ENCODE data around the gene PDE11A. TPM values are rescaled to one million over a fixed set of nuclear protein-coding genes. Genes with fewer than 3 reads are reported as not detected.

Gene PDE11A
- total RNA-seq, 1 experiment from 2014 or later = 1.4 TPM

DNA sequence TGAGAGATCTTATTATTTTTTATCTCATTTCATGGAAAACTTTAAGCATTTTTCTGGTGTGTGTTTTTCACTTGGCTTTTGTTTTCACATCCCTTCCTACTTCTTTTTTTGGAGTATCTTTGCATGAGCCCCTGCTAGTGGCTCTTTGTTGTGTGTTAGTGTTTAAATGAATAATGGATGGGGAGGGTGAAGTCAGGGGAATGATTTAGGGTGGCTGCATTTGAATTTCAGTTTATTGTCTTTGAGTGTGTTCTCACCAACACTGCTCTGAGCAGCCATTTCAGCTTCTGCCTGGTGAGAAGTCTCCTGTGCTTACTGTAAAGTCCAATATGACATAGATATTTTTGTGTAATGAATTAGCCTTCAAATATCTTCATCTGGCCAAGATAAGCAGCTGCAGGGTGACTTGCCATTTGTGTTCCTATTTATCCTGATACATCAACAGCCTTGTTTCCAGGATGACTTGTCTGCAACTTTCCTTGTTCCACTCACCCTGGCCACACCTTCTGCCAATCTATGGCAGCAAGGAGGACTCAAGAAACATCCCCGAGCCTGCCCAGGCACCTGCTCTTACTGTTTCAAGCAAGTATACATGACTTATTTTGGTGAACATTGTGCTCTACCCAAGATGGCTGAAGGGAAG, 182.6 kb downstream of the PDE11A start:
- H3K27me3 Mint-ChIP-seq (ENCODE audit: unreplicated experiment) = peaks cover 5% of the 10 kb centered on the region
- DNase-seq = no peak
- CTCF ChIA-PET = no interaction called here
- TF ChIP-seq, protein P1, sequence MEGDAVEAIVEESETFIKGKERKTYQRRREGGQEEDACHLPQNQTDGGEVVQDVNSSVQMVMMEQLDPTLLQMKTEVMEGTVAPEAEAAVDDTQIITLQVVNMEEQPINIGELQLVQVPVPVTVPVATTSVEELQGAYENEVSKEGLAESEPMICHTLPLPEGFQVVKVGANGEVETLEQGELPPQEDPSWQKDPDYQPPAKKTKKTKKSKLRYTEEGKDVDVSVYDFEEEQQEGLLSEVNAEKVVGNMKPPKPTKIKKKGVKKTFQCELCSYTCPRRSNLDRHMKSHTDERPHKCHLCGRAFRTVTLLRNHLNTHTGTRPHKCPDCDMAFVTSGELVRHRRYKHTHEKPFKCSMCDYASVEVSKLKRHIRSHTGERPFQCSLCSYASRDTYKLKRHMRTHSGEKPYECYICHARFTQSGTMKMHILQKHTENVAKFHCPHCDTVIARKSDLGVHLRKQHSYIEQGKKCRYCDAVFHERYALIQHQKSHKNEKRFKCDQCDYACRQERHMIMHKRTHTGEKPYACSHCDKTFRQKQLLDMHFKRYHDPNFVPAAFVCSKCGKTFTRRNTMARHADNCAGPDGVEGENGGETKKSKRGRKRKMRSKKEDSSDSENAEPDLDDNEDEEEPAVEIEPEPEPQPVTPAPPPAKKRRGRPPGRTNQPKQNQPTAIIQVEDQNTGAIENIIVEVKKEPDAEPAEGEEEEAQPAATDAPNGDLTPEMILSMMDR (IDR thresholded peaks at IDR 0.05; ENCODE audit: unreplicated experiment) = no peak
- no peaks in the 10 kb centered on the region for H3K36me3 Mint-ChIP-seq (ENCODE audit: insufficient read depth, unreplicated experiment)
- H3K9me3 Mint-ChIP-seq (ENCODE audit: low read depth, unreplicated experiment) = no peaks in the 10 kb centered on the region
- no peak overlapping the region for H3K4me3 Mint-ChIP-seq (ENCODE audit: low read depth, unreplicated experiment)
- peaks cover 15% of the 10 kb centered on the region for H3K4me1 Mint-ChIP-seq (ENCODE audit: low read depth, unreplicated experiment)
- intact Hi-C loops (cut with micrococcal nuclease; ENCODE audit: unreplicated experiment) = no loop called here
- H3K27ac Mint-ChIP-seq (ENCODE audit: unreplicated experiment) = no peak overlapping the region
- no TSS peak for BruUV-seq (replicated peaks)

DNA sequence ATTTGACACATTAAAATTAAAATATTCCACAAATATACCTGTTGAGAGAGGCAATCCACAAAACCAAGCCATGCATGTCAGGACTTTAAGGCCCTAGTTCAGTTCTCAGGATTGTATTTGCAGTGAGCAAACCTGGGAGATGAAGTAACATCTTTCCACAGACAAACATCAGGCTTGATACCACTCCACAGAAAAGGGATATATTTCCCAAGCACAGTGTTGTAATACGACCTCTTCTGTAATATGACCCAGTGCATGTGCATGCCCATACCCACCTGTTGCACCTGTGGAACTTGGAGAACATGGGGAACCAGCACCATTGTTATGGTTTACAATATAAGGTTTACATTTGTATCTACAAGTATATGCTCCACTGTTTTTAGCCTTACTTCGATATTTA, 184.0 kb downstream of the PDE11A start:
- Mint-ChIP-seq H3K27ac (ENCODE audit: unreplicated experiment) (no peak overlapping the region), H3K4me1 (ENCODE audit: low read depth, unreplicated experiment) (peaks cover 1% of the 10 kb centered on the region), H3K9me3 (ENCODE audit: low read depth, unreplicated experiment) (no peaks in the 10 kb centered on the region), H3K27me3 (ENCODE audit: unreplicated experiment) (peaks cover 18% of the 10 kb centered on the region), H3K36me3 (ENCODE audit: insufficient read depth, unreplicated experiment) (no peaks in the 10 kb centered on the region), H3K4me3 (ENCODE audit: low read depth, unreplicated experiment) (no peak overlapping the region)
- BruUV-seq (replicated peaks) = no TSS peak
- no peak for DNase-seq
- intact Hi-C loops (cut with micrococcal nuclease; ENCODE audit: unreplicated experiment) = no loop called here
- TF ChIP-seq, protein P1 (IDR thresholded peaks at IDR 0.05; ENCODE audit: unreplicated experiment) = no peak
- CTCF ChIA-PET = no interaction called here

DNA sequence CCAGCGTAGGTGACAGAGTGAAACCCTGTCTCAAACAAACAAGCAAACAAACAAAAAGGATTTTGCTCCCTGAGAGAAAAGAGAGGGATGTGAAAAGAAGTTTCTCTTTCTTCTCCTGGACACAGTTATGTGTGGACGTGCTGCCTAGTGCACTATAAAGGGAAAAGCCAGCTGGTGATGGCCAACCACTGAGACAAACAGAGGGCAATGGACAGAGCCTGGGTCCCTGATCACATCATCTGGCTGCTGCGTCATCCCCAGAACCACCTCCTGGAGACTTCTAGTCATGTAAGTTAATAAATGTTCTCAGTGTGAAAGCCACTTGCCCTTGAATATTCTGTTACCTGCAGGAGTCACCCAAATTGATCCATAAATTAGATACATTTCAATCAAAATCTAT, 184.9 kb downstream of the PDE11A start:
- no TSS peak for BruUV-seq (replicated peaks)
- intact Hi-C loops (cut with micrococcal nuclease; ENCODE audit: unreplicated experiment) = no loop called here
- Mint-ChIP-seq H3K36me3 (ENCODE audit: insufficient read depth, unreplicated experiment) (no peaks in the 10 kb centered on the region), H3K4me3 (ENCODE audit: low read depth, unreplicated experiment) (no peak overlapping the region), H3K27ac (ENCODE audit: unreplicated experiment) (no peak overlapping the region), H3K4me1 (ENCODE audit: low read depth, unreplicated experiment) (no peaks in the 10 kb centered on the region), H3K9me3 (ENCODE audit: low read depth, unreplicated experiment) (no peaks in the 10 kb centered on the region), H3K27me3 (ENCODE audit: unreplicated experiment) (peaks cover 18% of the 10 kb centered on the region)
- DNase-seq = no peak
- CTCF ChIA-PET = no interaction called here
- TF ChIP-seq, protein P1 (IDR thresholded peaks at IDR 0.05; ENCODE audit: unreplicated experiment) = no peak

DNA sequence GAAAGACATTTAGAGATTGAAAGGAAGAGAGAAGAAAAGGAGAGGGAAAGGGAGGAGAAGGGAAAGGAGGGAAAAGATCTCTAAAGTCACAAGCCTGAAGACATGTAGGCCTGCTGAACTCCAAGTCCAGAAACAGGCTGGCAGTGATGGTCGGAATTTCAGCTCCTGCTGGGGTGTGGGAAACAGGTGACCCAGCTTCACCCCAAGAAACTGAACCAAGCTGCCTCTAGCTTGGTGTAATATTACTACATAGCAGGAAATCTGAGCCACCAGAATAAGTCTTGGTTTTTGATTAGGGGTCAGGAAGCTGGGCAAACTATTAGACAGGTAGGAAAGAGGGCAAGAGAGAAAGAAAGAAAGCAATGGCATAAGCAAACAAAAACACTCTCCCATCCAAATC, 185.8 kb downstream of the PDE11A start:
- no peak overlapping the region for H3K4me3 Mint-ChIP-seq (ENCODE audit: low read depth, unreplicated experiment)
- no TSS peak for BruUV-seq (replicated peaks)
- TF ChIP-seq, protein P1 (IDR thresholded peaks at IDR 0.05; ENCODE audit: unreplicated experiment) = no peak
- no peaks in the 10 kb centered on the region for H3K9me3 Mint-ChIP-seq (ENCODE audit: low read depth, unreplicated experiment)
- CTCF ChIA-PET = no interaction called here
- H3K36me3 Mint-ChIP-seq (ENCODE audit: insufficient read depth, unreplicated experiment) = no peaks in the 10 kb centered on the region
- intact Hi-C loops (cut with micrococcal nuclease; ENCODE audit: unreplicated experiment) = no loop called here
- DNase-seq = no peak
- H3K4me1 Mint-ChIP-seq (ENCODE audit: low read depth, unreplicated experiment) = no peaks in the 10 kb centered on the region
- H3K27ac Mint-ChIP-seq (ENCODE audit: unreplicated experiment) = no peak overlapping the region
- H3K27me3 Mint-ChIP-seq (ENCODE audit: unreplicated experiment) = peaks cover 18% of the 10 kb centered on the region

Measured in Calu3 (cell line).